ENCODE measurements around the gene TRPT1. TPM values are rescaled to one million over a fixed set of nuclear protein-coding genes. Genes with fewer than 3 reads are reported as not detected.

TRPT1 gene
- total RNA-seq, 1 donor from 2014 or later = 42.2 TPM

- Mint-ChIP-seq H3K9me3 (ENCODE audit: low read depth) (no peaks in the 10 kb centered on the region), H3K27ac (ENCODE audit: unreplicated experiment) (no peak overlapping the region), H3K27me3 (ENCODE audit: low read depth) (no peaks in the 10 kb centered on the region), H3K36me3 (ENCODE audit: low read depth) (peaks cover 39% of the 10 kb centered on the region), H3K4me1 (ENCODE audit: low read depth) (peaks cover 5% of the 10 kb centered on the region), H3K4me3 (ENCODE audit: unreplicated experiment) (no peak overlapping the region)
- TF ChIP-seq CTCF (IDR thresholded peaks at IDR 0.05) = no peak
- DNase-seq (ENCODE audit: low spot score) = no peak
These were observed 29.4 kb downstream of the TRPT1 start for GRCh38 chr11:64196626-64197025.

GRCh38 chr11:64192434-64192833 lies 33.6 kb downstream of the TRPT1 start:
- Mint-ChIP-seq H3K9me3 (ENCODE audit: low read depth) (no peaks in the 10 kb centered on the region), H3K4me3 (ENCODE audit: unreplicated experiment) (no peak overlapping the region), H3K36me3 (ENCODE audit: low read depth) (peaks cover 26% of the 10 kb centered on the region), H3K4me1 (ENCODE audit: low read depth) (peaks cover 10% of the 10 kb centered on the region), H3K27me3 (ENCODE audit: low read depth) (no peaks in the 10 kb centered on the region), H3K27ac (ENCODE audit: unreplicated experiment) (peak overlapping the region; percentile 32)
- no peak for TF ChIP-seq CTCF (IDR thresholded peaks at IDR 0.05)
- DNase-seq (ENCODE audit: low spot score) = no peak

- Mint-ChIP-seq H3K27ac (ENCODE audit: unreplicated experiment) (no peak overlapping the region), H3K9me3 (ENCODE audit: low read depth) (no peaks in the 10 kb centered on the region), H3K4me1 (ENCODE audit: low read depth) (peaks cover 37% of the 10 kb centered on the region), H3K27me3 (ENCODE audit: low read depth) (no peaks in the 10 kb centered on the region), H3K36me3 (ENCODE audit: low read depth) (no peaks in the 10 kb centered on the region), H3K4me3 (ENCODE audit: unreplicated experiment) (no peak overlapping the region)
- no peak for DNase-seq (ENCODE audit: low spot score)
- TF ChIP-seq CTCF (IDR thresholded peaks at IDR 0.05) = no peak
These were observed 39.4 kb downstream of the TRPT1 start for GRCh38 chr11:64186492-64187165.

GRCh38 chr11:64185693-64186491 lies 40.1 kb downstream of the TRPT1 start, which contains the start of gene STIP1:
STIP1 (plus strand) TSS chr11:64186171; CDS start chr11:64186262, 91 bp downstream.
- peak within 1 kb of the TSS; percentile 99 for H3K27ac Mint-ChIP-seq (ENCODE audit: unreplicated experiment)
- peak within 1 kb of the TSS; percentile 97 for H3K4me3 Mint-ChIP-seq (ENCODE audit: unreplicated experiment)
- no peaks in the 10 kb centered on the region for H3K9me3 Mint-ChIP-seq (ENCODE audit: low read depth)
- peak; percentile 39 for TF ChIP-seq CTCF (IDR thresholded peaks at IDR 0.05)
- no peaks in the 10 kb centered on the region for H3K27me3 Mint-ChIP-seq (ENCODE audit: low read depth)
- peak; percentile 99 for DNase-seq (ENCODE audit: low spot score)
- H3K36me3 Mint-ChIP-seq (ENCODE audit: low read depth) = no peaks in the 10 kb centered on the region
- peaks cover 45% of the 10 kb centered on the region for H3K4me1 Mint-ChIP-seq (ENCODE audit: low read depth)

- Mint-ChIP-seq H3K4me1 (ENCODE audit: low read depth) (peaks cover 48% of the 10 kb centered on the region), H3K27me3 (ENCODE audit: low read depth) (no peaks in the 10 kb centered on the region), H3K36me3 (ENCODE audit: low read depth) (no peaks in the 10 kb centered on the region), H3K9me3 (ENCODE audit: low read depth) (no peaks in the 10 kb centered on the region), H3K27ac (ENCODE audit: unreplicated experiment) (peak overlapping the region; percentile 99), H3K4me3 (ENCODE audit: unreplicated experiment) (peak overlapping the region; percentile 97)
- peak; percentile 97 for DNase-seq (ENCODE audit: low spot score)
- peak; percentile 76 for TF ChIP-seq CTCF (IDR thresholded peaks at IDR 0.05)
These were observed 40.8 kb downstream of the TRPT1 start for GRCh38 chr11:64185175-64185692.

Measured in chondrocyte (in vitro differentiated cells).